ENCODE measurements around the gene SLC48A1.

The SLC48A1 gene

GRCh38 chr12:47772094-47772660 lies 861 bp upstream of the SLC48A1 start:
- peak overlapping the region; percentile 71 to 78 for H3K4me3 ChIP-seq (ENCODE audit: low read depth in 1 of 2, low read length in 1 of 2)
- H3K4me1 ChIP-seq (ENCODE audit: control insufficient read depth in 1 of 2, insufficient read depth in 1 of 2, low read depth in 1 of 2, low read length in 1 of 2) = peaks cover 48 to 49% of the 10 kb centered on the region in 2 experiments

DNA sequence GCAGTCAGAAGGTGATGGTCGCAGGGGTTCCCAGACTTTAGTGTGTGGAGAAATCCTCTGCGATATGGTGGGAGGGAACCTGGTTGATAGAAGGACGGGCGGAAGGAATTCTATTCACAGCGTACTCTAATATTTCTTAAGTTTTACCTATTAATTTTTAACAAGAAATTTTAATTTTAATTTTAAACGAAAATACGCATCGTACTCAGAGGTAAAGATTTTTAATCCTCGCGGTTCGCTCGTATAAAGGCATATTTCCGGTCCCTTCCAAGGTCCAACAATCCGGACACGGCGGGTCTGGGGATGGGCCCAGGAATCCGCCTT lies 338 bp upstream of the SLC48A1 start:
- TF ChIP-seq, protein P1, sequence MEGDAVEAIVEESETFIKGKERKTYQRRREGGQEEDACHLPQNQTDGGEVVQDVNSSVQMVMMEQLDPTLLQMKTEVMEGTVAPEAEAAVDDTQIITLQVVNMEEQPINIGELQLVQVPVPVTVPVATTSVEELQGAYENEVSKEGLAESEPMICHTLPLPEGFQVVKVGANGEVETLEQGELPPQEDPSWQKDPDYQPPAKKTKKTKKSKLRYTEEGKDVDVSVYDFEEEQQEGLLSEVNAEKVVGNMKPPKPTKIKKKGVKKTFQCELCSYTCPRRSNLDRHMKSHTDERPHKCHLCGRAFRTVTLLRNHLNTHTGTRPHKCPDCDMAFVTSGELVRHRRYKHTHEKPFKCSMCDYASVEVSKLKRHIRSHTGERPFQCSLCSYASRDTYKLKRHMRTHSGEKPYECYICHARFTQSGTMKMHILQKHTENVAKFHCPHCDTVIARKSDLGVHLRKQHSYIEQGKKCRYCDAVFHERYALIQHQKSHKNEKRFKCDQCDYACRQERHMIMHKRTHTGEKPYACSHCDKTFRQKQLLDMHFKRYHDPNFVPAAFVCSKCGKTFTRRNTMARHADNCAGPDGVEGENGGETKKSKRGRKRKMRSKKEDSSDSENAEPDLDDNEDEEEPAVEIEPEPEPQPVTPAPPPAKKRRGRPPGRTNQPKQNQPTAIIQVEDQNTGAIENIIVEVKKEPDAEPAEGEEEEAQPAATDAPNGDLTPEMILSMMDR (IDR thresholded peaks at IDR 0.05) = no peak
- Histone ChIP-seq H3K4me3 (ENCODE audit: low read depth in 1 of 2, low read length in 1 of 2) (peak overlapping the region; percentile 71 to 78), H3K27me3 (no peaks in the 10 kb centered on the region), H3K4me1 (ENCODE audit: control insufficient read depth in 1 of 2, insufficient read depth in 1 of 2, low read depth in 1 of 2, low read length in 1 of 2) (peaks cover 53 to 55% of the 10 kb centered on the region in 2 experiments), H3K27ac (peak overlapping the region; percentile 88), H3K9me3 (no peaks in the 10 kb centered on the region), H3K36me3 (no peaks in the 10 kb centered on the region)

More at GRCh38 chr12:47772094-47772660, 861 bp upstream of the SLC48A1 start:
- Histone ChIP-seq H3K9me3 (no peaks in the 10 kb centered on the region), H3K36me3 (no peaks in the 10 kb centered on the region), H3K27me3 (no peaks in the 10 kb centered on the region), H3K27ac (no peak overlapping the region)
- TF ChIP-seq, protein P1 (IDR thresholded peaks at IDR 0.05) = no peak

DNA sequence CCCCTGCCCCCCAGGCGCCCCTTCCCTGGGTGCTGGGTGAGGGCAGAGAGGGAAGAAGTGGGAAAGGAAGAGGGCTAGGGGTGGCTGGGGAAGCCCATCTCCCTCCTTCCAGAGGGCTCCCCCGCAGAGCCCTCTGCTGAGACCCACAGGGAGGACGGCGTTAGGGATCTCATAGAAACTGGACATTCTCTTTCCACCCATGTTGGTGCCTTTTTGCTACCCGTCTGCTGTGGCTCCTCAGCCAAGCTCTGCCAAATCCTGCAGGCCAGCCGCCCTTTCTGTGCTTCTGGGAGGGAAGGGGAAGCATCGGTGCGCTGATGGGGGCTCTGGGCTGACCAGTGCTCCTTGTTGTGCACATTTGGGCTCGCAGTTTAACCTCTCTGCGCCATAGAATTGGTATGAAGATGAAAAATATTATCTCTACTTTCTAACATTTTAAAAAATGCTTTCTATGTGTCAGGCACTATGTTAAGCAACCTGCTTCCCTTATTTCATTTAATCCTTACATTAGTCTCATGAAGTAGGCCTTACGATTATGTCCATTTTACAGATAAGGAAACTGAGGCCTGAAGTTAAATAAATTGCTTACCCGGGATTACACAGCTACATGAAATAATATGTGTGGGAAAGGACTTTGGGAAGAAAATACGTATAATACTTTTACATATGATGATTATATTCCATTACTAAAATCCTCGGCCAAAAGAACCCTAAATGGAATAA lies 981 bp downstream of the SLC48A1 start:
- Histone ChIP-seq H3K4me1 (ENCODE audit: control insufficient read depth in 1 of 2, insufficient read depth in 1 of 2, low read depth in 1 of 2, low read length in 1 of 2) (peaks cover 60 to 63% of the 10 kb centered on the region in 2 experiments), H3K36me3 (no peaks in the 10 kb centered on the region), H3K27ac (peak overlapping the region; percentile 88), H3K9me3 (no peaks in the 10 kb centered on the region), H3K27me3 (no peaks in the 10 kb centered on the region), H3K4me3 (ENCODE audit: low read depth in 1 of 2, low read length in 1 of 2) (peak overlapping the region; percentile 71 to 78)
- TF ChIP-seq, protein P1 (IDR thresholded peaks at IDR 0.05) = no peak

- H3K4me3 ChIP-seq (ENCODE audit: low read depth in 1 of 2, low read length in 1 of 2) = no peak overlapping the region
- TF ChIP-seq, protein P1 (IDR thresholded peaks at IDR 0.05) = no peak
- H3K36me3 ChIP-seq = no peaks in the 10 kb centered on the region
- H3K9me3 ChIP-seq = no peaks in the 10 kb centered on the region
- peak overlapping the region; percentile 77 for H3K27ac ChIP-seq
- H3K27me3 ChIP-seq = no peaks in the 10 kb centered on the region
- H3K4me1 ChIP-seq (ENCODE audit: control insufficient read depth in 1 of 2, insufficient read depth in 1 of 2, low read depth in 1 of 2, low read length in 1 of 2) = peaks cover 60 to 69% of the 10 kb centered on the region in 2 experiments
These were observed 1.6 kb downstream of the SLC48A1 start for GRCh38 chr12:47774663-47775062.

DNA sequence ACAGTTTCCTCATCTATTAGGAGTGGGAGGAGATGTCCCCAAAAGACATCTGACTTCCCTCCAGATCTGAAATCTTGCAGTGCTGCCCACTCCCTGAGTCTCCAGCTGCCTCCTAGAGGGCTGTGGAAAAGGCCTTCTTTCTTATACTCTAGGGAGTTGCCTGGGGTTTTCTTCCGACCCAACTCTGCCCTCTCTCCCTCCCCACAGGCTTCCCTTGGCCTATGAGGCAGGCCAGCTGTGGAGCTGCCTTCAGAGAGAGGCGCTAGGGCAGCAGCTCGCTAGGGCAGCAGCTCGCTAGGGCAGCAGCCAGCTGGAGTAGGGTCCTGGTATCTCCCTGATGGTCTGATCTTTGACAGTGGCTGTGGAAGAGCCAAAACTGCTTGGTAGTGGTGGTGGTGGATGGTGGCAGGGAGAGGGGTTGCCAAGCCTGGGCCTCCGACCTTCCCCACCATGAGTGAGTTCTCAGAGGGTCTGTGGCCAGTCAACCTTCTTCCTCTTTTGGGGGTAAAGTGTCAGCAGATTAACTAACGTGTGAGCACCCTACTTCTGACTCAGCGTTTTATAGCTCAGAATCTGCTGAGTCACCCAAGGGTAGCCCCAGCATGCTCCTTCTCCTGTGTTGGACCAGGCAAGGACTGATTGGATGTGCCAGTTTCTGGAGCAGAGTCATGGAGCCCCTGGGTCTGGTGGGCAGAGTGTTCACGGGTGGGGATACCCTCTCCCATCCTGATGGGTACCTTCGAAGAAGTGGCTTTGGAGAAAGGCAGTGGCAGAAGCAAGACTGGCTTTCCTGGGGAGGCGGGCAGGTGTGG lies 2.3 kb downstream of the SLC48A1 start:
- Histone ChIP-seq H3K9me3 (no peaks in the 10 kb centered on the region), H3K36me3 (no peaks in the 10 kb centered on the region), H3K4me3 (ENCODE audit: low read depth in 1 of 2, low read length in 1 of 2) (no peak overlapping the region), H3K4me1 (ENCODE audit: control insufficient read depth in 1 of 2, insufficient read depth in 1 of 2, low read depth in 1 of 2, low read length in 1 of 2) (peaks cover 54 to 63% of the 10 kb centered on the region in 2 experiments), H3K27ac (peak overlapping the region; percentile 77), H3K27me3 (no peaks in the 10 kb centered on the region)
- TF ChIP-seq, protein P1 (IDR thresholded peaks at IDR 0.05) = no peak

All from neutrophil (primary cell).